Measurements from ENCODE around the gene PIR.

Gene PIR

DNA sequence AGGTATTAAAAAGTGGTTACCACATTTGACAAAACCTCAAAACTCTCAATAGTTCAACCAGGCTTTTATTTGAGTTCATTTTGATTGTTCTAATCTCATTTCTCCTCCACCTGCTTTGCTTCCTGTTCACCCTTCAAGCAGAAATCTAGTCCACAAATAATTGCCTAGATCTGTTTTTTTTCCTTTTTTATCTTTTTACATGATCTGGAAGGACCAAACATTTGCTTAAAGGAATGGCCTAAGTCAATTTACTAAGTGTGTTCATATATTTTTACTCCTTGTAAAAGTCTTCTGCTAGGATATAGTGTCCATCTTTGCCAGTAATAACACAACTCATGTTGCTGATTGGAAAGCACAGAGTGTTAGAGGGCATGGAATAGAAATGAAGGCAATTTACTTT lies 82.7 kb downstream of the PIR start:
- H3K27ac ChIP-seq: no peak overlapping the region
- no peak for TF ChIP-seq CTCF (IDR thresholded peaks at IDR 0.05)
- TF ChIP-seq ZFX (IDR thresholded peaks at IDR 0.05; ENCODE audit: borderline replicate concordance): no peak

DNA sequence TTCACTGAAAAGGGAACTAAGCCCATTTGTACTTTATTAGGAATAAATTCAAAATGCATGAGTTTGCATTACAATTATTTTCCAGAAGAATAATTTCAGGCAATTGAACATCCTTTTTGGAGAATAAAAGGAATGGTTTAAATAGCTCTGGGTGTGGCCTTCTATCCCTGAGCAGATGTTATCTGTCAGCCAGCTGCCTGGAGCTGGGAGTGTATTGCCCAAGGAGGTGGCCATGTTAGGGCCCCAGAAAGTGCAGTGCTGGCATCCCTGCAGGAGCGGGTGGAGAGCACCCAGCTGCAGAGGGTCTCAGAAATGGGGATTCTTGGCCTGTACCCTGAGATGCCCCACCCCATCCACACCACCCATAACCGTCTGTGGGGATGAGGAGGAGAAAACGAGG lies 87.3 kb downstream of the PIR start:
- no peak for TF ChIP-seq CTCF (IDR thresholded peaks at IDR 0.05)
- TF ChIP-seq ZFX (IDR thresholded peaks at IDR 0.05; ENCODE audit: borderline replicate concordance): no peak

GRCh38 chrX:15404401-15405096 lies 88.6 kb downstream of the PIR start:
- TF ChIP-seq CTCF (IDR thresholded peaks at IDR 0.05): no peak
- no peak for TF ChIP-seq ZFX (IDR thresholded peaks at IDR 0.05; ENCODE audit: borderline replicate concordance)
- no peak overlapping the region for H3K27ac ChIP-seq

More for the DNA sequence above, 87.3 kb downstream of the PIR start:
- no peak overlapping the region for H3K27ac ChIP-seq

DNA sequence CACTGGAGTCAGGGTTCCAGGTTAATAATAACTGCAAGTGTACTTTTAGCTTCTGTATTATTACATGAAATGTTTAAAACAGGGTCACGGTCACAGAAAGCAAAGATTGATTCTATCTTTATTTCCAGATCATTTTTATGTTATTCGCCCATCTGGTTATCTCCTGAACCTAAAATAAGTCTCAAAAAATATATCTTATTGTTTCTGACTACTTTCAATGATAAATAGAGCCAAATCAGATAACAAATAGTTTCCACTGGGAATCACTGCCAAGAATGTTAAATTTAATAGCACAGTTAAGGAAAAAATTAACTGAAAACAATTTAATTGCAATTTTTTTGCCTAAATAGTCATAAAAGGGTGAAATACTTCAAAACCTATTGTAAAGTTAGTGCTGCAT lies 91.8 kb downstream of the PIR start:
- TF ChIP-seq CTCF (IDR thresholded peaks at IDR 0.05) (no peak), ZFX (IDR thresholded peaks at IDR 0.05; ENCODE audit: borderline replicate concordance) (no peak)
- H3K27ac ChIP-seq: no peak overlapping the region

DNA sequence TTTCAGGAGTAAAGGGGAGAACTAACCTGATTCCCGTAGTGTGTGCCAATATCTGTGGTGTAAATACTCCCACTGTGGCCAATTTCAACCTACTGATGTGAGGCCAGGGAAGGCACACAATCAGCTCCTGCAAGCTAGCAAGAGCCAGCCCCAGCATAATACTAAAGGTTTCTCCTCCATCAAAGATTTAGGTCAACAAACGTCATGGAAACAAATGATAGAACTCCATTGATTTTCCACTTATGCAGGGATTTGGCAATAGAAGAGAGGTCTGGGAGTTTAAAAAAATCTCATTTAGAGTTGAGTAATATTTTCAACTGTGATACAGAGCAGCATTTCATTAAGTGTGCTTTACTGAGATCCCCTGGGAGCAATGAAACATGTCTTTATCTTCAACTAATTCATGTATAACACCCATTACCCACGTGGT lies 93.2 kb downstream of the PIR start:
- TF ChIP-seq CTCF (IDR thresholded peaks at IDR 0.05) (no peak), ZFX (IDR thresholded peaks at IDR 0.05; ENCODE audit: borderline replicate concordance) (no peak)
- no peak overlapping the region for H3K27ac ChIP-seq

GRCh38 chrX:15398874-15399273 lies 94.3 kb downstream of the PIR start:
- TF ChIP-seq ZFX (IDR thresholded peaks at IDR 0.05; ENCODE audit: borderline replicate concordance) (no peak), CTCF (IDR thresholded peaks at IDR 0.05) (no peak)
- no peak overlapping the region for H3K27ac ChIP-seq

- TF ChIP-seq ZFX (IDR thresholded peaks at IDR 0.05; ENCODE audit: borderline replicate concordance): no peak
- TF ChIP-seq CTCF (IDR thresholded peaks at IDR 0.05): no peak
- no peak overlapping the region for H3K27ac ChIP-seq
Measured at GRCh38 chrX:15395789-15396188, 97.3 kb downstream of the PIR start.

Data from 22Rv1 (cell line).